ENCODE measurements around the gene NBAS. TPM values are rescaled to one million over a fixed set of nuclear protein-coding genes. Genes with fewer than 3 reads are reported as not detected.
"Not testable (repeated sequence)": the region's sequence is repeated elsewhere in the genome, so short reads cannot be mapped to it uniquely, and the experiment has no call there.

Gene NBAS
- total and polyA plus RNA-seq, 2 experiments from 2014 or later, result 21.2 to 51.8 TPM

GRCh38 chr2:15325296-15325695 is 235.8 kb downstream of the NBAS start:
- no peaks in the 10 kb centered on the region for H3F3A ChIP-seq (ENCODE audit: insufficient read depth)
- H4K20me1 ChIP-seq (ENCODE audit: insufficient read depth), result no peaks in the 10 kb centered on the region
- no peak overlapping the region for H3K4me3 ChIP-seq
- H3K27me3 ChIP-seq (replicated peaks; ENCODE audit: insufficient read depth), result no peaks in the 10 kb centered on the region
- H3K4me2 ChIP-seq (ENCODE audit: unreplicated experiment), result no peak overlapping the region
- 100% methylated on average over 1 of the region's 1 CpG for WGBS, 2 experiments (ENCODE audit: low coverage in 1 of 2, low lambda C conversion rate in 2 of 2, missing lambda C conversion rate in 2 of 2)
- H3K9me3 ChIP-seq (ENCODE audit: low read depth), result no peaks in the 10 kb centered on the region
- no peaks in the 10 kb centered on the region for H3K4me1 ChIP-seq (ENCODE audit: insufficient read depth)
- H3K9ac ChIP-seq, result no peak overlapping the region
- H3K27ac ChIP-seq, result no peak overlapping the region
- H3K9me2 ChIP-seq (ENCODE audit: insufficient read depth), result no peaks in the 10 kb centered on the region
- no peak overlapping the region for H2AFZ ChIP-seq
- in situ Hi-C loops (cut with MboI), result no loop called here
- no peaks in the 10 kb centered on the region for H3K79me2 ChIP-seq (ENCODE audit: insufficient read depth)
- no peak for DNase-seq
- TF ChIP-seq EZH2 (IDR thresholded peaks at IDR 0.05; ENCODE audit: insufficient read depth, poor library complexity, severe bottlenecking) (no peak), EZH2phosphoT487 (IDR thresholded peaks at IDR 0.05; ENCODE audit: insufficient read depth, low read depth) (no peak)
- peaks cover 20% of the 10 kb centered on the region for H3K36me3 ChIP-seq (ENCODE audit: low read depth)

GRCh38 chr2:15323227-15323626 is 237.9 kb downstream of the NBAS start:
- in situ Hi-C loops (cut with MboI), result no loop called here

GRCh38 chr2:15321481-15321880 is 239.7 kb downstream of the NBAS start:
- H3K27ac ChIP-seq; DNase-seq; H3K9me2 ChIP-seq (ENCODE audit: insufficient read depth); H3K27me3 ChIP-seq (replicated peaks; ENCODE audit: insufficient read depth); H3K9ac ChIP-seq; H3K36me3 ChIP-seq (ENCODE audit: low read depth); H3K9me3 ChIP-seq (ENCODE audit: low read depth); H3K4me2 ChIP-seq (ENCODE audit: unreplicated experiment); H3K4me1 ChIP-seq (ENCODE audit: insufficient read depth); in situ Hi-C loops (cut with MboI); H3F3A ChIP-seq (ENCODE audit: insufficient read depth); H2AFZ ChIP-seq; H3K79me2 ChIP-seq (ENCODE audit: insufficient read depth); H3K4me3 ChIP-seq; H4K20me1 ChIP-seq (ENCODE audit: insufficient read depth): not testable (repeated sequence)
- WGBS, 2 experiments (ENCODE audit: low coverage in 1 of 2, low lambda C conversion rate in 2 of 2, missing lambda C conversion rate in 2 of 2), result 99 to 100% methylated on average over 4 of the region's 4 CpGs

More at GRCh38 chr2:15323227-15323626, 237.9 kb downstream of the NBAS start:
- no peaks in the 10 kb centered on the region for H3K27me3 ChIP-seq (replicated peaks; ENCODE audit: insufficient read depth)
- no peaks in the 10 kb centered on the region for H3K9me2 ChIP-seq (ENCODE audit: insufficient read depth)
- H3K4me2 ChIP-seq (ENCODE audit: unreplicated experiment), result no peak overlapping the region
- no peak for DNase-seq
- peaks cover 12% of the 10 kb centered on the region for H3K36me3 ChIP-seq (ENCODE audit: low read depth)
- H3K4me3 ChIP-seq, result no peak overlapping the region
- no peaks in the 10 kb centered on the region for H3F3A ChIP-seq (ENCODE audit: insufficient read depth)
- no peak overlapping the region for H3K9ac ChIP-seq
- no peaks in the 10 kb centered on the region; the same call in 1 of the 2 replicates for H4K20me1 ChIP-seq (ENCODE audit: insufficient read depth)
- H3K4me1 ChIP-seq (ENCODE audit: insufficient read depth), result no peaks in the 10 kb centered on the region
- H3K27ac ChIP-seq, result no peak overlapping the region
- TF ChIP-seq EZH2 (IDR thresholded peaks at IDR 0.05; ENCODE audit: insufficient read depth, poor library complexity, severe bottlenecking) (no peak), EZH2phosphoT487 (IDR thresholded peaks at IDR 0.05; ENCODE audit: insufficient read depth, low read depth) (no peak)
- no peaks in the 10 kb centered on the region for H3K9me3 ChIP-seq (ENCODE audit: low read depth)
- H2AFZ ChIP-seq, result no peak overlapping the region
- peaks cover 9% of the 10 kb centered on the region; the same call in 1 of the 2 replicates for H3K79me2 ChIP-seq (ENCODE audit: insufficient read depth)
- 100% methylated on average over 1 of the region's 1 CpG for WGBS, 2 experiments (ENCODE audit: low coverage in 1 of 2, low lambda C conversion rate in 2 of 2, missing lambda C conversion rate in 2 of 2)

- Histone ChIP-seq H2AFZ (no peak overlapping the region), H3K4me3 (no peak overlapping the region), H3K9ac (no peak overlapping the region), H4K20me1 (ENCODE audit: insufficient read depth) (no peaks in the 10 kb centered on the region; the same call in 1 of the 2 replicates), H3K9me3 (ENCODE audit: low read depth) (no peaks in the 10 kb centered on the region), H3K79me2 (ENCODE audit: insufficient read depth) (peaks cover 9% of the 10 kb centered on the region; the same call in 1 of the 2 replicates), H3K27me3 (replicated peaks; ENCODE audit: insufficient read depth) (no peaks in the 10 kb centered on the region), H3K27ac (no peak overlapping the region), H3K4me2 (ENCODE audit: unreplicated experiment) (no peak overlapping the region), H3K36me3 (ENCODE audit: low read depth) (no peaks in the 10 kb centered on the region), H3K4me1 (ENCODE audit: insufficient read depth) (no peaks in the 10 kb centered on the region), H3K9me2 (ENCODE audit: insufficient read depth) (no peaks in the 10 kb centered on the region), H3F3A (ENCODE audit: insufficient read depth) (no peaks in the 10 kb centered on the region)
- TF ChIP-seq EZH2 (IDR thresholded peaks at IDR 0.05; ENCODE audit: insufficient read depth, poor library complexity, severe bottlenecking) (no peak), EZH2phosphoT487 (IDR thresholded peaks at IDR 0.05; ENCODE audit: insufficient read depth, low read depth) (no peak)
- WGBS, 2 experiments (ENCODE audit: low coverage in 1 of 2, low lambda C conversion rate in 2 of 2, missing lambda C conversion rate in 2 of 2), result 92 to 93% methylated on average over 12 of the region's 12 CpGs
- DNase-seq, result no peak
- in situ Hi-C loops (cut with MboI), result no loop called here
Observed at GRCh38 chr2:15316370-15316814, 244.7 kb downstream of the NBAS start.

- WGBS, 2 experiments (ENCODE audit: low coverage in 1 of 2, low lambda C conversion rate in 2 of 2, missing lambda C conversion rate in 2 of 2), result 96 to 100% methylated on average over 1 of the region's 1 CpG
- Histone ChIP-seq H3K27ac (no peak overlapping the region), H3F3A (ENCODE audit: insufficient read depth) (no peaks in the 10 kb centered on the region), H3K4me3 (no peak overlapping the region), H3K4me1 (ENCODE audit: insufficient read depth) (no peaks in the 10 kb centered on the region), H3K9me3 (ENCODE audit: low read depth) (no peaks in the 10 kb centered on the region), H3K79me2 (ENCODE audit: insufficient read depth) (peaks cover 9% of the 10 kb centered on the region; the same call in 1 of the 2 replicates), H3K9me2 (ENCODE audit: insufficient read depth) (no peaks in the 10 kb centered on the region), H3K27me3 (replicated peaks; ENCODE audit: insufficient read depth) (no peaks in the 10 kb centered on the region), H3K9ac (no peak overlapping the region), H2AFZ (no peak overlapping the region), H3K4me2 (ENCODE audit: unreplicated experiment) (no peak overlapping the region), H3K36me3 (ENCODE audit: low read depth) (no peaks in the 10 kb centered on the region), H4K20me1 (ENCODE audit: insufficient read depth) (no peaks in the 10 kb centered on the region; the same call in 1 of the 2 replicates)
- in situ Hi-C loops (cut with MboI), result no loop called here
- no peak for DNase-seq
- TF ChIP-seq EZH2 (IDR thresholded peaks at IDR 0.05; ENCODE audit: insufficient read depth, poor library complexity, severe bottlenecking), result no peak
- no peak for TF ChIP-seq EZH2phosphoT487 (IDR thresholded peaks at IDR 0.05; ENCODE audit: insufficient read depth, low read depth)
Observed at GRCh38 chr2:15315411-15315810, 245.7 kb downstream of the NBAS start.

Data from GM23248 (cell line).